HepG2 (cell line): ENCODE data around the gene THBS2. TPM values are rescaled to one million over a fixed set of nuclear protein-coding genes. Genes with fewer than 3 reads are reported as not detected.

Experiments
- ATAC-seq: fragments of 200-7000 bp; cut with Tn5 transposase; 3 replicates; pipeline ENCODE4 v1.9.1; 2020; ENCODE audit warnings: mild to moderate bottlenecking, moderate library complexity
- BruUV-seq: library from RNA; stranded (reverse); fragments of 400-500 nt; replicated peaks from 2 replicates; lab custom pipeline; 2021; lab: Mats Ljungman, UMichigan
- CTCF ChIA-PET: fragments of 300-600 bp; formaldehyde crosslinking; extraction: SDS; loops from one replicate; lab custom pipeline; 2021; ENCODE audit warnings: low total read pairs, inconsistent platforms, low intra/inter-chr PET ratio; lab: Yijun Ruan, JAX
- POLR2A ChIA-PET: fragments of 350-600 bp; sonication (Branson Sonifier 250); formaldehyde crosslinking; loops from one replicate; lab custom pipeline; 2020; ENCODE audit warnings: antibody characterized with exemption, inconsistent platforms; lab: Yijun Ruan, JAX
- DNase-seq: peaks from one replicate; pipeline ENCODE4 v3.0.0-alpha.2; 2015; ENCODE audit warnings: low spot score
- FAIRE-seq: peaks from 3 replicates; lab custom pipeline; 2011; peaks lifted over from hg19 to GRCh38; lab: Jason Lieb, UNC
- H2AFZ ChIP-seq: one replicate; pipeline ENCODE4 v1.6.1; 2011; ENCODE audit warnings: low read length, inconsistent platforms
- H3K27ac ChIP-seq: fragments of 300-600 bp; 3 replicates; pipeline ENCODE4 v1.8.0; 2011; ENCODE audit warnings: mixed run types, mild to moderate bottlenecking, mixed read lengths, low read length, inconsistent platforms; ENCODE audit not compliant: insufficient read depth; ENCODE audit errors: extremely low read length
- H3K27me3 ChIP-seq, 2 experiments: fragments of 200-600 bp in 1 of 2; 2 replicates in 1 of 2; 3 replicates in 1 of 2; pipeline versions ENCODE4 v1.6.0 to v1.8.0; 2011; ENCODE audit warnings: low read length in 2 of 2, mild to moderate bottlenecking in 2 of 2, moderate library complexity in 2 of 2, inconsistent platforms in 1 of 2; ENCODE audit not compliant: insufficient read depth in 2 of 2, control insufficient read depth in 1 of 2
- H3K36me3 ChIP-seq, 2 experiments: fragments of 200-600 bp in 1 of 2; replicated peaks in 1 of 2; 2 replicates in 1 of 2; 3 replicates in 1 of 2; pipeline versions ENCODE4 v1.5.1 to v1.8.0; 2011; ENCODE audit warnings: low read length in 2 of 2, inconsistent platforms in 1 of 2; ENCODE audit not compliant: insufficient read depth in 2 of 2, control insufficient read depth in 1 of 2
- H3K4me1 ChIP-seq: 2 replicates; pipeline ENCODE4 v1.5.1; 2012; ENCODE audit warnings: low read length, inconsistent platforms; ENCODE audit not compliant: insufficient read depth
- H3K4me2 ChIP-seq: 2 replicates; pipeline ENCODE4 v1.6.0; 2011; ENCODE audit warnings: low read depth, low read length, inconsistent platforms
- H3K4me3 ChIP-seq, 3 experiments: fragments of 200-600 bp in 1 of 3; sonication (generic), shearing (Covaris generic) in 1 of 3; replicated peaks in 1 of 3; 2 replicates each; pipeline ENCODE4 v1.5.1; 2011 to 2016; ENCODE audit warnings: low read length in 3 of 3, inconsistent platforms in 2 of 3, low read depth in 2 of 3, mild to moderate bottlenecking in 2 of 3, control low read depth in 1 of 3, mixed read lengths in 1 of 3; ENCODE audit not compliant: insufficient read depth in 1 of 3
- H3K79me2 ChIP-seq: one replicate; pipeline ENCODE4 v1.6.1; 2011; ENCODE audit warnings: low read length, inconsistent platforms; ENCODE audit not compliant: insufficient read depth
- H3K9ac ChIP-seq: 2 replicates; pipeline ENCODE4 v1.6.0; 2011; ENCODE audit warnings: mild to moderate bottlenecking, low read depth, low read length, inconsistent platforms; ENCODE audit not compliant: insufficient read depth
- H3K9me3 ChIP-seq: 2 replicates; pipeline ENCODE4 v1.5.1; 2012; ENCODE audit warnings: mild to moderate bottlenecking, low read length
- H4K20me1 ChIP-seq: 2 replicates; pipeline ENCODE4 v1.6.0; 2011; ENCODE audit warnings: inconsistent platforms, mild to moderate bottlenecking, low read length, moderate library complexity; ENCODE audit not compliant: insufficient read depth
- EP300 ChIP-seq, 3 experiments: sonication (generic) in 1 of 3; formaldehyde crosslinking in 1 of 3; IDR thresholded peaks; 2 replicates each; pipeline versions ENCODE4 v1.5.1 to v1.6.1; 2011 to 2020; ENCODE audit warnings: low read depth in 2 of 3, low read length in 2 of 3, borderline replicate concordance in 1 of 3, improper control_type of control experiment in 1 of 3, mild to moderate bottlenecking in 1 of 3, missing genetic modification reagents in 1 of 3, moderate library complexity in 1 of 3
- IKZF4 ChIP-seq: sonication (generic); formaldehyde crosslinking; IDR thresholded peaks from 2 replicates; pipeline ENCODE4 v1.5.1; 2020; ENCODE audit warnings: borderline replicate concordance, mild to moderate bottlenecking, low read depth, missing genetic modification reagents; ENCODE audit errors: not compliant biosample characterization
- IKZF5 ChIP-seq: IDR thresholded peaks from 2 replicates; pipeline ENCODE4 v1.6.1; 2018; ENCODE audit warnings: missing genetic modification reagents, mild to moderate bottlenecking, missing compliant biosample characterization
- KDM3A ChIP-seq: IDR thresholded peaks from 2 replicates; pipeline ENCODE4 v1.6.1; 2018; ENCODE audit warnings: low read depth, missing compliant biosample characterization
- KDM5B ChIP-seq: sonication (generic); formaldehyde crosslinking; IDR thresholded peaks from 2 replicates; pipeline ENCODE4 v1.4.0; 2020; ENCODE audit warnings: missing genetic modification reagents, mild to moderate bottlenecking, borderline replicate concordance
- KLF15 ChIP-seq: sonication (generic); formaldehyde crosslinking; IDR thresholded peaks from 2 replicates; pipeline ENCODE4 v1.8.1; 2023; ENCODE audit warnings: borderline replicate concordance, mild to moderate bottlenecking, inconsistent platforms, missing genetic modification reagents, mixed read lengths
- NKX3-1 ChIP-seq: sonication (generic); formaldehyde crosslinking; IDR thresholded peaks from 2 replicates; pipeline ENCODE4 v1.5.0; 2020; ENCODE audit warnings: missing genetic modification reagents
- PAWR ChIP-seq: sonication (generic); formaldehyde crosslinking; IDR thresholded peaks from 2 replicates; pipeline ENCODE4 v1.4.0; 2020; ENCODE audit warnings: missing genetic modification reagents, mild to moderate bottlenecking, borderline replicate concordance
- RXRB ChIP-seq: IDR thresholded peaks from 2 replicates; pipeline ENCODE4 v1.6.1; 2016; ENCODE audit warnings: borderline replicate concordance, missing genetic modification reagents, missing compliant biosample characterization
- TEF ChIP-seq: sonication (generic); formaldehyde crosslinking; IDR thresholded peaks from 2 replicates; pipeline ENCODE4 v1.5.0; 2020; ENCODE audit warnings: missing genetic modification reagents
- ZFY ChIP-seq: sonication (generic); formaldehyde crosslinking; IDR thresholded peaks from 2 replicates; pipeline ENCODE4 v1.4.0; 2020; ENCODE audit warnings: missing genetic modification reagents
- WGBS: methylation state at CpG from one replicate; pipeline ENCODE4 v1.1.6; 2017; ENCODE audit warnings: low lambda C conversion rate; 5-methylcytosine and 5-hydroxymethylcytosine counted together
- in situ Hi-C: cut with HindIII; loops from 2 replicates; pipeline ENCODE4 v1.10.0; 2017; ENCODE audit warnings: low pct_unique_long_range_greater_than_20kb; ENCODE audit not compliant: extremely low pct_ligation_motif_present
- intact Hi-C: fragments of 100-400 bp; cut with micrococcal nuclease; formaldehyde crosslinking; loops from one replicate; pipeline ENCODE4 v1.10.0; 2022; ENCODE audit not compliant: unreplicated experiment
- polyA plus RNA-seq, 8 experiments: library from polyadenylated mRNA; depleted of rRNA in 3 of 8; stranded (reverse) in 7 of 8; unstranded in 1 of 8; fragments of >200 nt; fragmentation: Illumina TruSeq in 4 of 8; extraction: Trizol in 4 of 8; gene quantifications; 2 replicates each; pipeline versions ENCODE4 v1.2.1 to v1.2.3, GENCODE V29; 2011 to 2016; ENCODE audit warnings: low read depth in 4 of 8, missing spikeins in 1 of 8, mixed read lengths in 1 of 8; ENCODE audit not compliant: insufficient read depth in 1 of 8
- total RNA-seq, 5 experiments: library from RNA; depleted of rRNA; stranded (reverse); fragments of >200 nt; fragmentation: Illumina TruSeq; extraction: Trizol; gene quantifications; 2 replicates each; pipeline ENCODE4 v1.2.3, GENCODE V29; 2016; ENCODE audit warnings: low read depth in 1 of 5

The THBS2 gene
- total and polyA plus RNA-seq, 2 of the 13 experiments (the other 11 are each of a cell fraction or from before 2014, with no cell fraction given), result 0.12 to 0.15 TPM

GRCh38 chr6:169174516-169175359 lies 78.9 kb downstream of the THBS2 start (continued):
- no peak for TF ChIP-seq KLF15
- TF ChIP-seq KDM3A (CRISPR knock-in tag), result no peak
- no peak for TF ChIP-seq PAWR (CRISPR knock-in tag)
- TF ChIP-seq TEF (CRISPR knock-in tag), result no peak
- no peak for TF ChIP-seq RXRB (CRISPR knock-in tag)
- TF ChIP-seq IKZF4, result no peak
- TF ChIP-seq NKX3-1 (CRISPR knock-in tag), result no peak
- TF ChIP-seq, all 625 proteins: peak for 0

GRCh38 chr6:169173532-169174268 lies 79.9 kb downstream of the THBS2 start:
- H3K4me1 ChIP-seq, result no peaks in the 10 kb centered on the region
- FAIRE-seq (no peak), DNase-seq (no peak), ATAC-seq (peak; percentile 30; the same call in 2 of the 3 replicates)
- H3K79me2 ChIP-seq, result no peaks in the 10 kb centered on the region
- no peak overlapping the region for H3K4me2 ChIP-seq
- 40% methylated on average over 23 of the region's 25 CpGs for WGBS
- intact Hi-C loops (no loop called here), in situ Hi-C loops (no loop called here)
- H3K4me3 ChIP-seq, result no peak overlapping the region
- TF ChIP-seq EP300 (IDR thresholded peaks at IDR 0.05; ENCODE audit: low read depth in 2 of 2, low read length in 2 of 2) (no peak), EP300 (CRISPR knock-in tag; IDR thresholded peaks at IDR 0.05; ENCODE audit: borderline replicate concordance) (no peak), IKZF5 (CRISPR knock-in tag) (no peak), KDM5B (CRISPR knock-in tag) (no peak), ZFY (CRISPR knock-in tag) (no peak)
- POLR2A ChIA-PET, result no interaction called here
- no peak overlapping the region for H3K27ac ChIP-seq
- H2AFZ ChIP-seq, result no peak overlapping the region
- no peak overlapping the region for H3K9ac ChIP-seq
- no peaks in the 10 kb centered on the region for H3K9me3 ChIP-seq
- BruUV-seq, result no TSS peak
- CTCF ChIA-PET, result no interaction called here
- H4K20me1 ChIP-seq, result no peaks in the 10 kb centered on the region
- peaks cover 9 to 90% of the 10 kb centered on the region in 2 experiments for H3K27me3 ChIP-seq
- H3K36me3 ChIP-seq, result no peaks in the 10 kb centered on the region
